Pulmonary artery endothelial cell (primary cell): ENCODE measurements around the gene FMN1. TPM values are rescaled to one million over a fixed set of nuclear protein-coding genes. Genes with fewer than 3 reads are reported as not detected.

Source experiments
- DNase-seq: peaks from one replicate; pipeline ENCODE4 v3.0.0-alpha.2; 2011; ENCODE audit warnings: low read depth, low spot score
- total RNA-seq: library from RNA; depleted of rRNA; stranded (reverse); fragments of >200 nt; gene quantifications from 2 replicates; pipeline ENCODE4 v1.2.3, GENCODE V29; 2014

FMN1 gene
- total RNA-seq, 1 donor from 2014 or later: under 0.01 TPM

DNA sequence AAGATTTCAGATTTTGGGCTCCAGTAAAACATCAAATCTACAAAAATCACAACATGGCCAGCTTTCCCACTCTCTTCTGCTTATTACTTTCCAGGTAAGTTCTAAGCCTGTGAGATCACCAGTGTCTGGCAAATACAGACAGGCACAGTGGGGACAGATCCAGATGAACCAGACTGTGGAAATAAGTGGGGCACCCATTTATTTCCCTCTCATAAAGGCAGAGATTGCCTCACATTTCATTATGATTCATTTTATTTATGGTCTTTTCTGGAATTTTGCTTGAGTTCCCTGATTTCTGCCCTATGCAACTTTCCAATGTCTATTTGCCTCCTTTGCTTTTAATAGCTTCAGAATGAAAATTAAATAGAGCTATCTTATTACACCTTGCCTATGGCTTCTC, 409.9 kb downstream of the FMN1 start:
- no peak for DNase-seq

DNA sequence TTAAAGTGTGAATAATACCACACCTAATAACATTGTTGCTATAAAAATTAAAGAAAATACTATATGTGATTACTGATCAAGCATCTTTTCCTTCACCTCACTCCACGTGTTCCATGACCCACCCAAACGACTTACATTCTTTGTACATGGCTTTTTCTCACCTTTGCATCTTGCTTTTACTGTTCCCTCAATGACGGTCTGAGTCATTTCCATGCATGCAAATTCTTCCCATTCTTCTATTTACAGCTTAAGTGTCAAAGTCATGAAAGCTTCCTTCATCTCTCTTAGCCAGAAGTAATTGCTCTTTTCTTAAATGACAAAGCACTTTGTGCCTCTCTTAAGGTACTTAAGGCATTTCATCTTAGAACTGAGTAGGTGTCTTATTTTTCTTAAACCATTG, 412.7 kb downstream of the FMN1 start:
- peak; percentile 27 for DNase-seq

DNA sequence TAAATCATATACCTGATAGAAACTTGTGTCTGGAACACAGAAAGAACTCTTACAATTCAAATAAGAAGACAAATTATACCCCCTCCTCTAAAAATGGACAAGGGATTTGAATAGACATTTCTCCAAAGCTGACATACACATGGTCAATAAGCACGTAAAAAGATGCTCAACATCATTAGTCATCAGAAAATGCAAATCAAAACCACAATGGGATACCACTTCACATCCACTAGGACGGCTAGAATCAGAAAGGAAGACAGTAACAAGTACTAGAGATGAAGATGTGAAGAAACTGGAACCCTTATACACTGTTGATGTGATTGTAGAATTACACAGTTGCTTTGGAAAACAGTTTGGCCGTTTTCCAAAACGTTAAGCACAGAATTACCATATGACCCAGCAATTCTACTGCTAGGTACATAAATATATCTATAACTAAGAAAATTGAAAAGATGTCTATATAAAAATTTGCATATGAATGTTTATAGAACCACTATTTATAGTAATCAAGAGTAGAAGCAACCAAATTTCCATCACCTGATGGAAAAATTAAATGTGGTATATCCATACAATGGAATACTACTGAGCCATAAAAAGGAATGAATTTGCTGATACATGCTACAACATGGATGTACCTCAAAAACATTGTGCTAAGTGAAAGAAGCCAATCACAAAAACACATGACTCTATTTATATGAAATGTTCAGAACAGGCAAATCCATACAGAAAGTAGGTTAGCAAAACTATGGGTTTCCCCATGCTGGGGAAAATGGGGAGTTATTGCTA, 415.9 kb downstream of the FMN1 start:
- no peak for DNase-seq

DNA sequence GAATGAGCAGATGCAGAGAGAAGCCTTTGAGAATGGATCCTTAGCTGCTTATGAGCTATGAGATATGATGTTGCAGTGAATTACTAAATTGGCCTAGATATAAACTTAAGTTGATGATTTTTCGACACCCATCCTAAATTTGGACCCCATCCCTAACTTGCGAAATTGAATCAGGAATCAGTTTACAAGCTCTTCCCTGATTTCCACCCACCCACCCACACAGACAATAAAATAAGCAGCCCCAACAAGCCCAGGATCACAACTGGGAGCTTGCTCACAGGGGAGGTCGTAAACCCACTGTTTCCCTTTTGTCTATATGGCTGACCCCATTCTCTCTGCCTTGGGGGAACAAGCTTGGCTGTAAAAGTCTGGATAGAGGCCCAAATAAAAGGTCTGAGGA, 419.4 kb downstream of the FMN1 start:
- no peak for DNase-seq

DNA sequence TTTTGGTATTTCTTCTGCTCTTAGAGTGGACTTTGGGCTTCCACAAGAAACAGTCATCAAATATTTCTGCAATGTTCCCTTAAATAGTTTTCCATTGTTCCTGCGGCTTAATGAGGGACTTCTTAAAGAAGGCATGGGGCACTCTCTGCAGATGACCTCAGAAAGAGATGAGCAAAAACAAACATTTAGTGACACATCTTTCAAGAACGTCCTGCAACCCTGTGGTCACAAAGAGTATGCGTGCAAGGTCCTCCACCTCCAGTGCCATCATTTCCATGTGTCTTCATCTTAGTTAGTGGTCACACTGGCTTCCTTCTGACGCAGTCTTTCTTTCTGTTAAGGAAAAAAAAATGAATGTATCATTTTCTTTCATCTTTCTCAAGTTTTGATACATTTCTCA, 420.5 kb downstream of the FMN1 start:
- DNase-seq: no peak

DNA sequence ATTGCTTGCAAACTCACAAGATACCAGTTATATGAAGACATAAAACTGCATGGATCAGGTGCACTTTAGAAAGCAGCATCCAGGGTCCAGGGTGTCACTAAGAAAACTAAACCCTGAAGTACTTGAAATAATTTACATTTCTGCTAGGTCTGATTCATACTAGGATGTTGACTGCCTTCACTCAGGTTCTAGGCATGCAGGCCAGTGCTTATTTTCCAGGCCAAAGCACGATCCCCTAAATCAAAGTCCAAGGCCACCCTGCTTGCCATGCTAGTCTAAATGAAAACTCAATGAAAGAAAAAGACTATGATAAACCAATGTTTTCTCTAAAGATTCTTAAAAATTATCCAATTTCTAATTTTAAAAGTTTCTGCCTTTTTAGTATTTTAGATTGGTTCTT, 427.3 kb downstream of the FMN1 start:
- no peak for DNase-seq

DNA sequence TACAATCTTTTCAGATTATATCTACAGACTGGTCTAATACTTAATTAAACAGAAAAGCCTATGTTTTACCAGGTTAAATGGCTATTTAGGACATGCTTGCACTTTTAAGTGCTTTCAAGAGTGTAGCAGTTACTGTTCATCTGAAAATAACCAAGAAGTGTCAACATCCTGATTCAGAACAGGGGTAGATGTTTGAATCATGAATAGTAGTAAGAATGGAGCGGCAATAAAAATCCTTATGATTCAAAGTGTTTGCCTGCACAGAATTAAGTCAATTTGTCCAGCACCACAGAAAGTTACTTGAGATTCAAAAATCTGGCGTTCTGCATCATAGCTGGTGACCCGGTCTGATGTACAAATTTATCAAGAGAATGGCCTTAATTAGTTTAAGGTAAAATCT, 428.4 kb downstream of the FMN1 start:
- DNase-seq: no peak

- DNase-seq: no peak
Measured at GRCh38 chr15:32765236-32765635, 429.3 kb downstream of the FMN1 start.

DNA sequence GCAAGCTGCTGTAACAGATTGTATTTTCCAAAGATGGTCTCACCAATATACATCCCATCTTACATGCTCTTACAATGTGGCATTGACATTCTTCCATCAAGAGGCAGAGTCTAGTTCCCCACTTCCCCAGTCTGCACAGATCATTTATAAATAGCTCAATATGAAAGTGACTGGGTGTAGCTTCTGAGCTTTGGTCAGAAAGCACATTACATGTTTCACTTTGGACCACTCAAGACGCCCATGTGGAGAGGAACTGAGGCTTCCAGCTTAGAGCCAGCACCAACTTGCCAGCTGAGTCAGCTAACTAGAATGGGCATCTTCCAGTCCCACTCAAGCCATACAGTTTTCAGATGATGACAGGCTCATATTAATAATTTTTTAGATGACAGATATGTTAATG, 431.2 kb downstream of the FMN1 start:
- no peak for DNase-seq

GRCh38 chr15:32757426-32757825, 437.1 kb downstream of the FMN1 start:
- DNase-seq: no peak

DNA sequence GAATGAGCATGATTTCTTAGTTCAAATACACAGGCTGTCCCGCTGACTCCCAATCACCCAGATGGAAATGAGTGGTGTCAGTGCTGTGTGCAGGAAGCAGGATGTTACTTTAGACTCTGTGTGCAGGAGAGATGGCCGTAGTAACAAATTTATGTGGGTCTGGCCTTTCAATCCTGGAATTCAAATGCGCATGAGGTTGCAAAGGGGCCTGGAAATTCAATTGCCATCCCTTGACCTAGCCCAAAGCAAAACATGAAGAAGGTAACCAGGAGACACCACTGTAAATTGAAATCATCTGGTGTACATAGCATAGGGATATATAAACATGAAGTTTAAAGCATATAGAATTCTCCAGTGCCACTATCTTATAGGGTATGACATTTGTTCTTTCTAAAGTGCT, 443.5 kb downstream of the FMN1 start:
- no peak for DNase-seq

DNA sequence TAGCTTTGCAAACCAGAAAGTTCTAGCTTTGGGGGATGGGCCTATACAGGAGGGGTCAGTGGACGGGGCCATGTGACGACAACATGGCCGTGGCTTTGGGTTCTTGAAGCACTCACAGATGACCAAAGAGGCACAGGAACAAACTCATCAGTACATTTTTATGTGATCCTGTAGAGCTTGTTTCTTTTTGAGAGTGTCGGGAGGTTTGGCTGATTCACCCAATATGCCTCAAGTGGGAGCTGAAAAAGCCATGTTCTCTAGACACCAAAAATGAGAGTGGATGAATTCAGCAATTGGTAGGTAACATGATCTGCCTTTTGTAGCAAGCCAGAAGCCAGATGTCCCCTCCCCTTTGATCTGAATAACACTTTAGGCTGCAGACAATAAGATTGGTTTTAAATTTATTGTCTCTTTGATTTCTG, 446.6 kb downstream of the FMN1 start:
- DNase-seq: no peak

DNA sequence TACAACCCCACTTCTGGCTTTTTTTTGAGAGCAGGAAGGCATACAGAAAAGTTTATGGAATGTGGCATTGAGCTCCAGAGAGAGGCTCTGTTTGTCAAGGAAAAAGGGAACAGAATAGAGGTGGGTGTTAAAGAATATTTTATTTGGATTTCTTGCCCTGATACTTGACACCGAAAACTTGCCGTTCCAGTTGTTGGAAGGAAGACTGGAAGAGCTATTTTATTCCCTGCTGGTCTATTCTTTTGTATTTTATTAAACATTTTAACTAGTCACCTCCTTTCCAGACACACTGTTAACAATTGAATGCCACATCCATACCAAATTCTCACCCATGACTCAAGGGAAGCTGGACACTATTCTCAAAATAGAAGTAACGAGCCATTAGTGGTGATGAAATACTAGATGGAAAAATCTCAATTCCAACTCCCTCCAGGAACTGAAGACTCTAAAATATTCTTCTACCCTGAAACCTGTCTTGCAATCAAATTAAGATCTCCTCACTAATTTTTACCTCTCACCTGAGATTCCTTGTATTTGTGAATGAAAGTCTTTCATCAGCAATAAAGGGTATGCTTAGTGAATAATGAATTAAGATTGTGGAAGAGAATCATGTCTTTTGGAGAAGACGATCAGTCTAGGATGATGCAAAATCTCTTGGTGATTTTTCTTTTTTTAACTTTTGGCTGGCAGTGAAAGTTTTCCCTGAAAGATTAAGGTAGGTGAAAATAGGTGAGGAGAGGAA, 448.2 kb downstream of the FMN1 start:
- DNase-seq: no peak

GRCh38 chr15:32743411-32744140, 450.9 kb downstream of the FMN1 start:
- no peak for DNase-seq

DNA sequence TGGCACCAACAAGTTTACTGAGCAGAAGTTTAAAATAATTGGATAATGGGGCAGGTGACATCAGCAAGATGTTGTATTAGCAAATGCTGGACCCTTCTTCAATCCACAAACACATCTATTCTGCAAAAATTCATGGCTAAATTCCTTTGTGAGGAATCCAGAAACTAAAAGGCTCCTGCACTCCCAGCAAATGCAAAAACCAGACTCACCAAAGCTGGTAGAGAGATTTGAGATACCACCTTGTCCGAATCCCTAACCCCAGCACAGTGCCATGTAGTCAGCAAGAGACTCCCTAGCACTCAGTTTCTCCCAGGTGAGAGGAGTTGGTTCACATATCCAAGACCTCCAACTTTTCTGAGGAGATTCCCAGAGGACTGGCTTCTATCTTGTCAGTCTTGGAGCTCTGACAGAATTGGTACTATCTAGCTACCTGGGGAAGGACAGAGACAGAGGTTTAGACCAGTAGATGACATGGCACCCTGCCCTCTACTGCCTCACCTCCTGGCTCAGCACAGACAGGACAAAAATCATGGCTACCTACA, 454.9 kb downstream of the FMN1 start:
- no peak for DNase-seq

GRCh38 chr15:32738666-32739065, 455.8 kb downstream of the FMN1 start:
- DNase-seq: no peak

- DNase-seq: no peak
Measured at GRCh38 chr15:32737304-32737703, 457.2 kb downstream of the FMN1 start.

- no peak for DNase-seq
Measured at GRCh38 chr15:32736701-32737061, 457.8 kb downstream of the FMN1 start.

DNA sequence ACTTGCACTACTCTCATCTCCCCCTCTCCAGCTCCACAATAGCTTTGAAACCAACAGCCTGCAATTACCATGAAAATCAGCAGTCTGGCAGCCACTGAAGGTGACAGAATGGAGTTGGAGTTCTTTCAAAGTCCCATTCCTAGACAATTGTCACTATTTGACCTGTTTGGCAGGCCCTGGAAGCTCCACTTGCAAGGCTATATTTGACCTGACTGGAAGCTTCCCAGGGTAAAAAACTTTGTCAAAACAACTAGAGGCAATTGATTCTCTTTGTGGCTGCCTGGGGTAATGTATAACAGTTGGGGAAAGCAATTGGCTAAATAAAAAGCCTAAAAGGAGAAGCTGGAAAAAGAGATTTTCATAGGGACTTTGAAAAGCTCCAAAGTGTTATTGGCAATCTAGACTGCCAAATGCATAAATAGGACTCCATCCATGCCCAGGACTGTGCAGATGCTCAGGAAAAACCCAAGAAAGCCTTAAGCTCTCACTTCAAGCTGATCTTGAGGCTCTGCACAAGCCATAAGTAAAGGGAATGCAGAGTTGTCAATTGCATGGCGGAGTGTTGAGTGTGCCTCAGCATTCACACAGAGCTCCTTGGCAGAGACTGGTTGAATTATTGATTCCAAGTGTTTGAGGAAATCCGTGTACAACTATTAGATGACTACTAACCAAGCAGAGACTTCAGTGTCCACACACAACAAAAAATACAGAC, 458.4 kb downstream of the FMN1 start:
- no peak for DNase-seq

DNA sequence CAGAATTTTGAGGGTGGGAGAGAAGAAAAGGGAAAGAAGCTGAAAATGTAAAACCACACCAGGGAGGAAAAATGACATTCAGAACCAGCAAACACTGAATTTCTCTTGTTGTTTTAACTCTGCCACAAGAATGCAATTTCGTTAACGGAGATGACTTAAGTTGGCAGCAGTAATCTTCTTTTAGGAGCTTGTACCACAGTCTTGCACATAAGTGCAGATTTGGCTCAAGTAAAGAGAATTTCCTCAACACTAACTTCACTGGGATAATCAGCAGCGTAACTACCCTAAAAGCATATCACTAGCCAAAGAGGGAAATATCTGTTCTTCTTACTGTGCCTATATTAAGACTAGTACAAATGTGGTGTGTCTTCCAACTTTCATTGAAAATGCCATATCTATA, 461.2 kb downstream of the FMN1 start:
- DNase-seq: no peak

DNA sequence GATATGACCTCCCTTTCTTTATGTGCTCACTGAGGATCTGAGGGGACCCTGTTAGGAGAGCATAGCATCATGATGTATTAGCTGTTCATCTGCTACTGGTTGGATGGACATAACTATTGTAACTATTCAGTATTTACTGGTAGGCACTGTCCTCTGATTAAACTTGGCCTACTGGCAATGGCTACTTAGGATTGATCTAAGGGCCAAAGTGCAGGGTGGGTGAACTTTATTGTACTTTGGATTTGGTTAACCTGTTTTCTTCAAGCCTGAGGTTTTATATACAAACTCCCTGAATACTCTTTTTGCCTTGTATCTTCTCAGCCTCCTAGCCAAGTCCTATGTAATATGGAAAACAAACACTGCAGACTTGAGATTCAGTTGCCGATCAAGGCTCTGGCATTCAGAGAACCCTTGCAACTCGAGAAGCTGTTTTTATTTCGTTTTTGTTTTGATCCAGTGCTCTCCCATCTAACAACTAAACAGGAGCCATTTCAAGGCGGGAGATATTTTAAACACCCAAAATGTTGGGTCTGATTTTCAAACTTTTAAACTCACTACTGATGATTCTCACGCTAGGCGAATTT, 461.8 kb downstream of the FMN1 start:
- DNase-seq: no peak
